Measurements from ENCODE around the gene ZNF710. TPM values are rescaled to one million over a fixed set of nuclear protein-coding genes. Genes with fewer than 3 reads are reported as not detected.
"Not testable (repeated sequence)": the region's sequence is repeated elsewhere in the genome, so short reads cannot be mapped to it uniquely, and the experiment has no call there.

The ZNF710 gene
- total and polyA plus RNA-seq, 7 experiments from 2014 or later: 0.77 to 28.8 (median 19.1) TPM

DNA sequence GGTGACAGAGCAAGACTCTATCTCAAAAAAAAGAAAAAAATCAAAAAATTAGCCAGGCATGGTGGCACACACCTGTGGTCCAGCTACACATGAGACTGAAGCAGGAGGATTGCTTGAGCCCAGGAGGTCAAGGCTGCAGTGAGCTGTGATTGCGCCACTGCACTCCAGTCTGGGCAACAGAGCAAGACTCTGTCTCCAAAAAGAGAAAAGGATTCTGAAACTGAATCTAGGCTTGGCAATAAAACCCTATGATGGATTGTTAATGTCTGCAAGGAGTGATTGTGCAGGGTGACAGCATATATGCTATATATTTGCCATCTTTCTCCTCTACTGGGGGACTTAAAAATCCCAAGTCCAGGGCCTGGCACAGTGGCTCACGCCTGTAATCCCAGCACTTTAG is 69.5 kb downstream of the ZNF710 start:
- H3K9me3 Mint-ChIP-seq; H3K4me1 ChIP-seq (ENCODE audit: control insufficient read depth in 2 of 2, insufficient read depth in 2 of 2, low read length in 2 of 2); H3K27me3 Mint-ChIP-seq; H3K4me3 Mint-ChIP-seq; DNase-seq; ATAC-seq; H3K27ac ChIP-seq (ENCODE audit: low read depth, low read length); H3K36me3 Mint-ChIP-seq; H3K27ac Mint-ChIP-seq; H3K4me3 ChIP-seq (ENCODE audit: low read length); H3K9me3 ChIP-seq (ENCODE audit: control insufficient read depth in 2 of 3, low read length in 3 of 3); H3K27me3 ChIP-seq (ENCODE audit: control insufficient read depth in 2 of 2, insufficient read depth in 2 of 2, low read length in 2 of 2): not testable (repeated sequence)
- ChIA-PET CTCF (interaction anchor here (0.6 to 3.9 kb wide), 12 partner anchors 10 to 309 kb away, joined by 3 to 23 read pairs (median 6); partner anchors contain the start of gene AP3S2), POLR2A (interaction anchor here (0.6 to 1.2 kb wide), 4 partner anchors 32 to 99 kb away, joined by 3 to 6 read pairs (median 4); partner anchors contain the start of genes IDH2 and ZNF710)
- peaks cover 0 to 10% (median 7%) of the 10 kb centered on the region in 7 donors for H3K4me1 Mint-ChIP-seq
- intact Hi-C loops (cut with micrococcal nuclease): loop anchor here (1.0 to 5.0 kb wide), 11 partner anchors 38 to 330 kb away; partner anchors contain the start of gene ZNF710 (in 2 of the 2)
- H3K36me3 ChIP-seq (ENCODE audit: control insufficient read depth in 2 of 3, insufficient read depth in 3 of 3, low read length in 3 of 3): peaks cover 0 to 47% (median 3%) of the 10 kb centered on the region in 3 experiments

- Mint-ChIP-seq H3K27ac (peak overlapping the region in 5 of 9 donors; percentile 8 to 87 (median 70)), H3K4me3 (no peak overlapping the region), H3K9me3 (no peaks in the 10 kb centered on the region), H3K27me3 (no peaks in the 10 kb centered on the region), H3K4me1 (peaks cover 0 to 10% (median 7%) of the 10 kb centered on the region in 7 donors), H3K36me3 (peaks cover 0 to 5% (median 2%) of the 10 kb centered on the region in 5 donors)
- ChIA-PET CTCF (interaction anchor here (0.6 to 3.9 kb wide), 24 partner anchors 9 to 235 kb away, joined by 3 to 23 read pairs (median 4); partner anchors contain the start of genes AP3S2 and ZNF710), POLR2A (interaction anchor here (0.9 to 1.0 kb wide), 2 partner anchors 69 to 100 kb away, joined by 3 read pairs; no protein-coding TSS in a partner anchor)
- intact Hi-C loops (cut with micrococcal nuclease): loop anchor here (1.0 to 5.0 kb wide), 11 partner anchors 39 to 331 kb away; partner anchors contain the start of gene ZNF710 (in 2 of the 2)
- Histone ChIP-seq H3K27ac (ENCODE audit: low read depth, low read length) (no peak overlapping the region), H3K4me3 (ENCODE audit: low read length) (no peak overlapping the region), H3K4me1 (ENCODE audit: control insufficient read depth in 2 of 2, insufficient read depth in 2 of 2, low read length in 2 of 2) (no peaks in the 10 kb centered on the region), H3K9me3 (ENCODE audit: control insufficient read depth in 2 of 3, low read length in 3 of 3) (no peaks in the 10 kb centered on the region), H3K36me3 (ENCODE audit: control insufficient read depth in 2 of 3, insufficient read depth in 3 of 3, low read length in 3 of 3) (peaks cover 0 to 53% (median 3%) of the 10 kb centered on the region in 3 experiments), H3K27me3 (ENCODE audit: control insufficient read depth in 2 of 2, insufficient read depth in 2 of 2, low read length in 2 of 2) (no peaks in the 10 kb centered on the region)
- peak; percentile 98 for ATAC-seq
- DNase-seq: peak; percentile 41 to 82 (median 74)
Measured at GRCh38 chr15:90071220-90071807, 70.2 kb downstream of the ZNF710 start.

- CTCF ChIA-PET: interaction anchor here (0.9 kb wide), 1 partner anchor 175 kb away, joined by 3 read pairs; no protein-coding TSS in a partner anchor
- no peak for ATAC-seq
- Histone ChIP-seq H3K27ac (ENCODE audit: low read depth, low read length) (no peak overlapping the region), H3K36me3 (ENCODE audit: control insufficient read depth in 2 of 3, insufficient read depth in 3 of 3, low read length in 3 of 3) (peaks cover 0 to 42% (median 3%) of the 10 kb centered on the region in 3 experiments), H3K9me3 (ENCODE audit: control insufficient read depth in 2 of 3, low read length in 3 of 3) (no peaks in the 10 kb centered on the region), H3K4me1 (ENCODE audit: control insufficient read depth in 2 of 2, insufficient read depth in 2 of 2, low read length in 2 of 2) (no peaks in the 10 kb centered on the region), H3K4me3 (ENCODE audit: low read length) (no peak overlapping the region), H3K27me3 (ENCODE audit: control insufficient read depth in 2 of 2, insufficient read depth in 2 of 2, low read length in 2 of 2) (no peaks in the 10 kb centered on the region)
- POLR2A ChIA-PET: no interaction called here
- intact Hi-C loops (cut with micrococcal nuclease): loop anchor here in 1 of 2 donors (5.0 kb wide), 3 partner anchors 41 to 331 kb away; no protein-coding TSS in a partner anchor
- Mint-ChIP-seq H3K36me3 (peaks cover 0 to 12% (median 4%) of the 10 kb centered on the region in 5 donors), H3K9me3 (no peaks in the 10 kb centered on the region), H3K27me3 (no peaks in the 10 kb centered on the region), H3K27ac (peak overlapping the region in 2 of 9 donors; percentile 52 to 67), H3K4me3 (no peak overlapping the region), H3K4me1 (peaks cover 0 to 12% (median 7%) of the 10 kb centered on the region in 7 donors)
- no peak for DNase-seq
Measured at GRCh38 chr15:90072978-90073640, 72.0 kb downstream of the ZNF710 start.

- H3K4me3 ChIP-seq (ENCODE audit: low read length): no peak overlapping the region
- no peak overlapping the region for H3K27ac ChIP-seq (ENCODE audit: low read depth, low read length)
- H3K9me3 ChIP-seq (ENCODE audit: control insufficient read depth in 2 of 3, low read length in 3 of 3): no peaks in the 10 kb centered on the region
- ChIA-PET CTCF (interaction anchor here (0.6 to 0.9 kb wide), 2 partner anchors 78 to 176 kb away, joined by 3 read pairs; no protein-coding TSS in a partner anchor), POLR2A (no interaction called here)
- peaks cover 0 to 45% (median 3%) of the 10 kb centered on the region in 3 experiments for H3K36me3 ChIP-seq (ENCODE audit: control insufficient read depth in 2 of 3, insufficient read depth in 3 of 3, low read length in 3 of 3)
- H3K27me3 Mint-ChIP-seq: no peaks in the 10 kb centered on the region
- ATAC-seq (no peak), DNase-seq (no peak)
- H3K4me1 Mint-ChIP-seq: peaks cover 0 to 12% (median 7%) of the 10 kb centered on the region in 7 donors
- H3K9me3 Mint-ChIP-seq: no peaks in the 10 kb centered on the region
- peak overlapping the region in 1 of 9 donors; percentile 67 for H3K27ac Mint-ChIP-seq
- H3K27me3 ChIP-seq (ENCODE audit: control insufficient read depth in 2 of 2, insufficient read depth in 2 of 2, low read length in 2 of 2): no peaks in the 10 kb centered on the region
- H3K36me3 Mint-ChIP-seq: peaks cover 0 to 16% (median 4%) of the 10 kb centered on the region in 5 donors
- intact Hi-C loops (cut with micrococcal nuclease): loop anchor here in 1 of 2 donors (5.0 kb wide), 3 partner anchors 42 to 332 kb away; no protein-coding TSS in a partner anchor
- no peak overlapping the region for H3K4me3 Mint-ChIP-seq
- H3K4me1 ChIP-seq (ENCODE audit: control insufficient read depth in 2 of 2, insufficient read depth in 2 of 2, low read length in 2 of 2): no peaks in the 10 kb centered on the region
Measured at GRCh38 chr15:90074023-90074422, 72.9 kb downstream of the ZNF710 start.

GRCh38 chr15:90074916-90075315 is 73.8 kb downstream of the ZNF710 start:
- POLR2A ChIA-PET: interaction anchor here (0.6 to 1.1 kb wide), 2 partner anchors 90 to 181 kb away, joined by 3 read pairs; partner anchors contain the start of gene AP3S2
- no peaks in the 10 kb centered on the region for H3K27me3 Mint-ChIP-seq
- Histone ChIP-seq H3K4me3 (ENCODE audit: low read length) (no peak overlapping the region), H3K36me3 (ENCODE audit: control insufficient read depth in 2 of 3, insufficient read depth in 3 of 3, low read length in 3 of 3) (peaks cover 0 to 54% (median 0%) of the 10 kb centered on the region in 3 experiments), H3K27ac (ENCODE audit: low read depth, low read length) (no peak overlapping the region), H3K27me3 (ENCODE audit: control insufficient read depth in 2 of 2, insufficient read depth in 2 of 2, low read length in 2 of 2) (no peaks in the 10 kb centered on the region), H3K9me3 (ENCODE audit: control insufficient read depth in 2 of 3, low read length in 3 of 3) (no peaks in the 10 kb centered on the region), H3K4me1 (ENCODE audit: control insufficient read depth in 2 of 2, insufficient read depth in 2 of 2, low read length in 2 of 2) (no peaks in the 10 kb centered on the region)
- no peak overlapping the region for H3K4me3 Mint-ChIP-seq
- H3K27ac Mint-ChIP-seq: peak overlapping the region in 1 of 9 donors; percentile 69
- ATAC-seq: no peak
- intact Hi-C loops (cut with micrococcal nuclease): loop anchor here in 1 of 2 donors (1.0 to 5.0 kb wide), 4 partner anchors 43 to 333 kb away; no protein-coding TSS in a partner anchor
- no peaks in the 10 kb centered on the region for H3K9me3 Mint-ChIP-seq
- CTCF ChIA-PET: no interaction called here
- peaks cover 0 to 12% (median 5%) of the 10 kb centered on the region in 7 donors for H3K4me1 Mint-ChIP-seq
- no peak for DNase-seq
- peaks cover 0 to 16% (median 4%) of the 10 kb centered on the region in 5 donors for H3K36me3 Mint-ChIP-seq

All from naive thymus-derived CD4-positive, alpha-beta T cell (primary cell).